HL-60/S4 treated with phorbol 12-myristate 13-acetate at 8.2 ng/mL for 4 days and 3 days (cell line): Measurements from ENCODE around the gene GANAB.
"Not testable (repeated sequence)": the region's sequence is repeated elsewhere in the genome, so short reads cannot be mapped to it uniquely, and the experiment has no call there.

ENCODE experiments used
- in situ Hi-C: fragments of 300-500 bp; cut with MboI; formaldehyde crosslinking; loops from 2 replicates; pipeline ENCODE4 v1.15.0; 2022; ENCODE audit warnings: low sequenced_read_pairs

The GANAB gene

DNA sequence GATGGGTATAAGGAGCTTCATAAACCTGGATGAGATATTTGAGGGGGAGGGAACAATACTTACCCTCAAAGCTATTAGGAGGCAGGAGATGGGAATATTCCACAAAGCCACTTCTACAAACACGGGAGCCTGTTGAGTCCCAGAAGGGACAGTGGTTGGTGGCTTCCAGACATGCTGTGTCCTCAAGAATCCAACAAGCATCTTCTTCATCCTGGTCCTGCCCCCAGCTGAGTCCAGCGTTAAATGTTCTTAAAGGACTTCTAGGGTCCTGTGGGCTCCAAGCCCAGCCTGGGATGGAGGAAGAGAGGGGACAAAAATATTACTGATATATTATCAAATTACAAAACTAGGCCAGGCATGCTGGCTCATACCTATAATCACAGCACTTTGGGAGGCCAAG is 21.0 kb upstream of the GANAB start:
- in situ Hi-C loops, result no loop called here

DNA sequence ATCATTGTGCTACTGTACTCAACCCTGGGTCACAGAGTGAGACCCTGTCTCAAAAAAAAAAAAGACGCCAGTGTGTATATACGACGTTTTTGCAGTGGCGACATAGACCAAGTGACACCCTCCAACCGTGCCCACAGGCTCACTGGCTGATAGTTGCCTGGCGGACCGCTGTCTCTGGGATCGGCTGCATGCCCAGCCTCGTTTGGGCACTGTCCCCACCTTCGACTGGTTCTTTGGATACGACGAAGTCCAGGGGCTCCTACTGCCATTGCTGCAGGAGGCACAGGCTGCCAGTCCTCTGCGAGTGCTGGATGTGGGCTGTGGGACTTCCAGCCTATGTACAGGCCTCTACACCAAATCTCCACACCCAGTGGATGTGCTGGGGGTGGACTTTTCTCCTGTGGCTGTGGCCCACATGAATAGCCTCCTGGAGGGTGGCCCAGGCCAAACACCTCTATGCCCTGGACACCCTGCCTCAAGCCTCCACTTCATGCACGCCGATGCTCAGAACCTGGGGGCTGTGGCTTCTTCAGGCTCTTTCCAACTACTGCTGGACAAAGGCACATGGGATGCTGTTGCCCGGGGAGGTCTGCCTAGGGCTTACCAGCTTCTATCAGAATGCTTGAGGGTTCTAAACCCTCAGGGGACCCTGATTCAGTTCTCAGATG is 20.0 kb upstream of the GANAB start:
- in situ Hi-C loops, result no loop called here

DNA sequence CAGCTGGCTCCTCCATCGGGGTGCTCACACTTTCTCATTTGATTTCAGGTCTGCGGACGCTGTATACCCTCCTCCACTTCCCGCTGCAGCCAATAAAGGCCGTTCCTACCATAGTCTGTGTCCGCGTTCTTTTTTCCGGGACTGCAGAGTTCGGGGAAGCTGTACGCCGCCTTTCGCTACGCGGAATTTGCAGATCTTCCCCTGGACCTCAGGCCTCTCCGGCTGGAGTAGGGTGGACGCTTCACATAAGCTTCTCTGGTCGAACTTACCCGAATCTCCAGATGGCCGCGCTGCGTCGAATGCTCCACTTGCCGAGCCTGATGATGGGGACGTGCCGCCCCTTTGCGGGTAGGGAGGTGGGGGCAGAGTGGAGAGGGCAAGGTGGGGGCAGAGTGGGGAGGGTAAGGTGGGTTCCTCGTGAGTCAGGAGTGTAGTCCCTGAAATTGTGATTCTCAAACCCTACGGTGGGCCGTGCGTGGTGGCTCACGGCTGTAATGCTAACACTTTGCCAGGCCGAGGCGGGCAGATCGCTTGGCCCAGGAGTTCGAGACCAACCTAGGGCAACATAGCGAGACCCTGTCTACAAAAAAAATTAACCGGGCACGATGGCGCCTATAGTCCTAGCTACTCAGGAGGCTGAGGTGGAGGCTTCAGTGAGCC is 19.3 kb upstream of the GANAB start:
- in situ Hi-C loops, result no loop called here

DNA sequence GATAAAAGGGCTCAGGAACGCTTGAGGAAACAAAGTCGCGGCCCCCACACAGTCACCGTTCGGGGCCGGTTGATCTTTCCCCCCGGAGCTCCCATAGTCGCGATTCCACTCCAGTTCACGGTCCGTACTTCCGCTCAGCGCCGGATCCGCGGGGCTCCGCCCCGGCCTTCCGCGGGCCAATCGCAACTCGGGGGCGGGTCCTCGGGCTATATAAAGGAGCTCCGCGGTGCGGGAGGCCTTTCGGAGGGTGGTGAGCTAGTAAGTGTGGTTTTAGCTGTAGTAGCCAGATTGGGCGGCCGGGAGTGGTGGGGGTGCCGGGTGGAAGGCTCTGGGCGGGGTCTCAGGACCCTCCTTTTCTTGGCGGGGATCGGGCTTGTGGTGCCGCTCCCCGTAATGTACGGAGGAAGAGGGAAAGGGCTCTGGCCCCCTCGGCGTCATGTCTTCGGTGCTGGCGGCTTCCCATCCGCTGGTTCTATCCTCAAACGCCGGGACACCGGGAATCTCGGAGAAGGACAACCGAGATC is 18.7 kb upstream of the GANAB start, which contains the start of the genes C11orf98 and CSKMT:
Gene C11orf98 (minus strand): TSS at position 136 of the 524 bp plus-strand sequence. CDS start 41 bp downstream, at position 95.
Gene CSKMT (plus strand): TSS at position 238 of the 524 bp plus-strand sequence. CDS start 568 bp downstream, outside the sequence.
- in situ Hi-C loops, result no loop called here

DNA sequence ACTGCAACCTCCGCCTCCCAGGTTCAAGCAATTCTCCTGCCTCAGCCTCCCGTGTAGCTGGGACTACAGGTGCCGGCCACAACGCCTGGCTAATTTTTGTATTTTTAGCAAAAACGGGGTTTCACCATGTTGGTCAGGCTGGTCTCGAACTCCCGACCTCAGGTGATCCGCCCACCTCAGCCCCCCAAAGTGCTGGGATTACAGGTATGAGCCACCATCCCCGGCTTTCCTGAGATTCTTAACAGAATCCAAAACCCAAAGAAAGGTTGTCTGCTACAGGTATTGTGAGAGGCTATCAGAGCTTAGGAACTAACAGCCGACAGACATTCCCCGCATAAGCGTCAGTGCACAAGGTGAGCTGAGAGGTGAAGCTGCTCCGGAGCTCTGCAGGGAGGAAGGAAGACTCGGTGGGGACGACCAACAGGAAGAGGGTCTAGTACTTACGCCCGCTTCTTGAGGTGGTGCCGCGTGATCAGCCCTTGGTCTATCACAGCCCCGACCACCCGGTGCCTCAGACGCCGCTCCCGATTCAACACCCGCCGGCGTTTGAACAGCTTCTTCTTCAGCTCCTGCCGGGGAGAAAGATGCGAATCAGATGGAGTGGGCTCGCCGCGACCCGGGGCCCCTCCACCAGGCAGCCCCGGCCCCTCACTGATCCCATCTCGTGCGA is 18.1 kb upstream of the GANAB start:
- in situ Hi-C loops, result no loop called here

DNA sequence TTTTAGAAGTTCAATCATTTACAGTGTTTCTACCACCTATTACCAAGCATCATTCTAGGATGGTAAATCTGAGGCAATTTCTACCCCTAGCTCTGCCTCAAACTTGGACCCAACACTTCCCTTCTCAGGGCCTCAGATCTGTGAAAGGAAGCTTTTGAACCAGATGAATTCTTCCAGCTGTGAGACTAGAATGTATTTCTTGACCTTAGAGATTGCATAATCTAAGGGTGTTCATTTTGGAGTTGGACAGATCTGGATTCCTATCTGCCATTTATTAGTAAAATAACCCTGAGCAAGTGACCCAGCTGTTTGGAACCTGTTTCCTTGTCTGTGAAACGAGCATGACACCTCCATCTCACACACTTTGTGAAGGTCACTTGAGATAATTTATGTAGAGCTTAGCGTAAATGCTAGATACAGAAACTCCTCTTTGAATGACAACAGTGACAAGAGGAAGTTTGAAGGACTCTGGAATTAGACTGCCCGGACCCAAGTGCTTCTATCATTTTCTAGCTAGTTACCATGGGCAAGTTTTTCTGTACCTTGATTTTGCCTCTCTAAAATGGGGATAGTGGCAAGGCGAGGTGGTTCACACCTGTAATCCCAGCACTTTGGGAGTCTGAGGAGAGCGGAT is 10.5 kb upstream of the GANAB start:
- in situ Hi-C loops, result no loop called here

DNA sequence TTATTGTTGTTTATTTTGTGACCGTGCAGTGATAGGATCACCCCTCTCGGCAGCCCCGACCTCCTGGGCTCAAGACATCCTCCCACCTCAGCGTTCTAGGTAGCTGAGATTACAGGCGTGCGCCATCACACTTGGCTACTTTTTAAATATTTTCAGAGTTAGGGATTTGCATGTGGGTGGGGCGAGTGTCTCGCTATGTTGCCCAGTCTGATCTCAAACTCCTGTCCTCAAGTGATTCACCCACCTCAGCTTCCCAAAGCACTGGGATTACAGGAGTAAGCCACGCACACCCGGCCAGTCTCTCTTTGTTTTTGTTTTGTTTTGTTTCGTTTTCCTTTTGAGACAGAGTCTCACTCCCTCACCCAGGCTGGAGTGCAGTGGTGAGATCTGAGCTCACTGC is 7.9 kb upstream of the GANAB start:
- in situ Hi-C loops, result no loop called here

DNA sequence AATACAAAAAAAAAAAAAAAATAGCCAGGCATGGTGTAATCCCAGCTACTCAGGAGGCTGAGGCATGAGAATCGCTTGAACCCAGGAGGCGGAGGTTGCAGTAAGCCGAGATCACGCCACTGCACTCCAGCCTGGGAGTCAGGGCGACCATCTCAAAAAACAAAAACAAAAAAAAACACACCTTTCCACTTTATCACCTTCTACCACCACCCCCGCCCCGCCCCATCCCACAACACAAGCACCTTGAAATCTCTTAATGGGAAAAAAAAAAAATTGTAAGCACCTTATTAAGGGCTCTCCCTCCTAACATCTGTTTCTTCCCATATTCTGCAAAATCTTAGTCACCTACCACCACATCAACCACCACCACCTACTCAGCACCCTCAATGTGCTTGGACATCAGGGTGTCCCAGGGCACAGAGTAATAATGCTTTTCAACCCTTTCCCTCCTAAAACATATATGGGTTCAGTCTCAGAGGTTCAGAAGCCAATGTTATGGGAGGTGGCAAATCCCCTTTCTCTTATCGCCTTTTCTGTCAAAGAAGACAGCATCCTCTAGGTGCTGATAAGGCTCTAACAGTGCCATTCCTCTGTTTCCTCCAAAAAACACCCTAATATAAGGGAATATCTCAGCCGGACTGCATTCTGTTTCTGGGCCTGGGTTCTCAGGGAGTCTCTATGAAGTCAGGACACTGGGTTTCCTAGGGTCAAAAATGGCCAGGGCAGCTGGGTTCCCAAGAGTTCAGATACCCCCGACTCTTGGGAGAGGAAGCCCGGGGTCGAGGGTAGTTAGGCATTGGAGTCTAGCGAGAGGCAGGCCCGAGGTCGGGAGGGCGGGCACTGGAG is 6.0 kb upstream of the GANAB start:
- in situ Hi-C loops, result no loop called here

DNA sequence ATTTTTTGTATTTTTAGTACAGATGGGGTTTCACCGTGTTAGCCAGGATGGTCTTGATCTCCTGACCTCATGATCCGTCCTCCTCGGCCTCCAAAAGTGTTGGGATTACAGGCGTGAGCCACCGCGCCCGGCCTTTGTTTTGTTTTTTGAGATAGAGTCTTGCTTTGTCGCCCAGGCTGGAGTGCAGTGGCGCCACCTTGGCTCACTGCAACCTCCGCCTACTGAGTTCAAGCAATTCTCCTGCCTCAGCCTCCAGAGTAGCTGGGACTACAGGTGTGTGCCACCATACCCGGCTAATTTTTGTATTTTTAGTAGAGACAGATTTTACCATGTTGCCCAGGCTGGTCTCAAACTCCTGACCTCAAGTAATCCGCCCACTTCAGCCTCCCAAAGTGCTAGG is 3.9 kb upstream of the GANAB start:
- in situ Hi-C loops, result not testable (repeated sequence)

DNA sequence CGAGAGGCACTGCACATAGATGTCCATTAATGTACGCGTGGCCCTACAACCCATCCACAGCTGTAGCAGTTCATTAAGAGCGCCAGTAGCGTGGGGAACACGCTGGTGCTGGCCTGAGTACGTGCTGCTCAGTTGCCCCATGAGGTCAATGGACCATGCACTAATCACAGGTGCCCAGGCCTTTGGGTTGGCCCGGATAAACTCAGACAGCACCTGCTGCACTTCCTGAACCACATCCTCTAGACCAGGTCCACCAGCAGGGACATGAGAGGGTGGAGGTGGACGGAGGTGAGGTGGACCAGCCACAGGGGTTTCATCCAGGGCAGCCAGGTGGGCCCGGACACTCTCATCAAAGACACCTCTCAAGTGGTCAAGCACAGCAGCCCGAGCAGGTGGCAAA is 3.1 kb upstream of the GANAB start:
- in situ Hi-C loops, result no loop called here

DNA sequence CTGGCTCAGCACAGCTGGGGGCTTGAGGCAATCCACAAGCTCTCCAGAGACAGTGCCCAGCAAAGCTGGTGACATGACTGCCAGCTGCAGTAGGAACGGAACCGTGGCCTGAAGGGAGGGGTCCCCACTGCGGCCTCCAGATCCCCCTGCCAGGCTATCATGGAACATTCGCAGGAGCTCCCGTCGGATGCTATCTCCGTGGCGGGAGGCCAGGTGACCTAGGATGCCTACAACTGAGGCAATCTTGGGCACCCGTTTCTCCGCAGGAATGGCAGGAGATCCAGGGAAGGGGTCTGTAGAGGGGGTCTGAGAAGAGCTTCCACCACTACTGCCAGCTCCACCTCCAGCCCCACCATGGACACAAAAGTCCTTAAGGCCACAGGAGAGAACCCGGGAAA is 2.6 kb upstream of the GANAB start:
- in situ Hi-C loops, result no loop called here

DNA sequence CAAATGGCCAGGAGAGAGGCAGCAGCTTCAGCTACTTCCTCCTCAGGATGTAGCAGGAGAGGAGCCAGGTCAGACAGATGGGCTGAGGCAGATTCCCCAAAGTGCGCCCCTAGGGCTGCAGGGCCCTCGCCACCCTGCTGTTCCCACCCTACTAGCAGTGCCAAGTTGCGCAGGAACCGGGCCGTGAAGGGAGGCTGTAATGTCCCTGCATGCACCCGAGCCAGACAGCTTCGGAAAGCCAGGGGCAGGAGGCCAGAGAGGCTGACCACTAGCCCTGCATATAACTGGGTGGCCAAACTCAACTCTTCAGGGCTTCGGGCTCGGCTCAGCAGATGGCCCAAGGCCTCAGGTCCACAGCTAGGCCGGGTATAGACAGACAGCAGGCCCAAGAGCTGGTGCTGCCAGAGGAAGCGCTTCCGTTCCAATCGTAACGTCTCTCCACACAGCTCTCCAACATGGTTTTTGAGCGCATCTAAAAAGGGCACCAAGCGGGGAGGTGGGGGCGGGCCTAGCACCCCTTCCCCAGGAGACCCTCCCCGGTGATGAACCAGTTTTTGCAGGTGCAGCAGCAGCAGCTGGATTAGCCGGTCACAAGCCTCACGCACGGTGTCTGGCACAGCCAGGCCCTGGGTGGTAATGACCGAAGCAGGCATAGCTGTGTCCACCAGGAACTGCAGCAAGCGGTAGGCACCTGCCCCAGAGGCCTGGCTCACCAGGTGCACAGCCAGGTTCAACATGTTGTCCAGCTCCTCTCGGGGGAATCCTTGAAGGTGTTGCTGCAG is 2.0 kb upstream of the GANAB start:
- in situ Hi-C loops, result no loop called here

DNA sequence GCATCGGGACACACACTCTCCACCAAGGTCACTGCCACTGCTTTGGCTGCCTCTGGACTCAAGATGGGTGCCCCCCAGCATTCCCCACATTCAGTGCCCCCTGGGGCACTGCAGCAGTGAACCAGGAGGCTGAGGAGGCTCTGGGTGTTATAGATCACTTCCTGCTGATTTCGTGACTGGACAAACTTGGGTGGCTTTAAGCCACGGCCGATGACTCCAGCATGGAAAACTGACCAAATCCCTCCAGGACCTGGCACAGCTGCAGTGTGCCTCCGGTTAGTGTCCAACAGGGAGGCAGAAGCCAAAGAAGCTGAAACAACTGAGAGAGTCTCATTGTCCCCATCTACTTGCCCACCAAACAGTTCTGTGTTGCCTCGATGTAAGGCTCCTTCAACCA is 1.2 kb upstream of the GANAB start:
- in situ Hi-C loops, result no loop called here

DNA sequence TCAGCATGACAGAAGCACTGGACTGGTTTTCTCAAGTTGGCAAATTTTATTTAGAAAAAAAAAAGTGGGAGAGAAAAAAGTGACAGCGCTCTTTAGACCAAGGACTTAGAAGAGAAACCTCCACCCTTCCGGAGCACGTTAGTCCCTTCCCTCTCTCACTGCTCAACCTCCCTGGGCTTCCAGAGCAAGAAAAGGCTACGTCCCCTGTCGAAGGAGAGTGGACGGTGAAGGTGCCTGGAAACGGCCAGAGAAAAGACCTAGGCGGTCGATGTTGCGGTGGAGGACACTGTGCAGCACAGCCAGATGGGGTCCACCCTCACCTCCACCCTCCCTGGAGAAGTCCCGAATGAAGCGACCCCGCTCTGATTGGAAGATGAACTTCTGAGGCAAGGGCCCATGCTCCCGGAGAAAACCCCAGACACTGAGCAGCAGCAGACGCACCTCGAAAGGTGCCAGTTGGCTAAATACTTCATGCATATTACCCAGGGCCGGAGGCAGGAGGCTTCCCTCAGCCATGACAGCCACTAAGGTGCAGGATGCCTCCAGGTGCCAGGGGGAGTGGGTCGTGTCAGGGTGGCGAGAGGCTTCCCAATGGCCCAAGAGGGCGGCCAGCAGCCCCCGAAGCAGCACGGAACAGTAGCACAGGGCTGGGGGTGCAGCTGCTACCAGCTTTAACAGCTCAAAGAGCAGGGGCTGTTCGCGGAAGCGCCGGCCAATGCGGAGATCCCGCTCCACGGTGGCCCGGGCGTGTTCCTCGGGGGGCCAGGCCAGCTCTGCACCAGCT is 604 bp upstream of the GANAB start:
- in situ Hi-C loops, result no loop called here

DNA sequence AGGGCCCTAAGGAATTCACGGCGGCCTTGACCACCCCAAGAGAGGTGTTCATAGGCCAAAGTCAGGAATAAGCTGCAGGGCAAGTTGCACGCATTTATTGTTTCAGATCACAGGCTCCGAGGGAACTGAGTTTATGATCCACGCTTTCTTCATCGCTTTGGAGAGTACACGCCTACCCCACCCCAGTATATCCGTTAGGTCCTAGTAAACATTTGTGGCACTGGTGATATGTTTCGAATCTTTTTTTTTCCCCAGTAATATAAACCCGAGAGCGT is 805 bp downstream of the GANAB start:
- in situ Hi-C loops, result no loop called here

DNA sequence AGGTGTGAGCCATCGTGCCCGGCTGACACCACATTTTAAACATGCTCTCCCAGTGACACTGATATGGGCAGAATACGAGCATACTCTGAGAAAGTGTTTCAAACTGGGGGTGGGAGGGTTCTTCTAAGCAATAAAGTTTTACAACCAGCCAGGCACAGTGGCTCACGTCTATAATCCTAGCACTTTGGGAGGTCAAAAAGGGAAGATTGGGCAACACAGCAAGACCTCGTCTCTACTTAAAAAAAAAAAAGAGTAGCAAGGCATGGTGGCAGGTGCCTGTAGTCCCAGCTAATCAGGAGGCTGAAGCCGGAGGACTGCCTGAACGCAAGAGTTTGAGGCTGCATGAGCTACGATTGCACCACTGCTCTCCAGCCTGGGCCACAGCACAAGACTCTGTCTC is 2.2 kb downstream of the GANAB start:
- in situ Hi-C loops, result no loop called here

DNA sequence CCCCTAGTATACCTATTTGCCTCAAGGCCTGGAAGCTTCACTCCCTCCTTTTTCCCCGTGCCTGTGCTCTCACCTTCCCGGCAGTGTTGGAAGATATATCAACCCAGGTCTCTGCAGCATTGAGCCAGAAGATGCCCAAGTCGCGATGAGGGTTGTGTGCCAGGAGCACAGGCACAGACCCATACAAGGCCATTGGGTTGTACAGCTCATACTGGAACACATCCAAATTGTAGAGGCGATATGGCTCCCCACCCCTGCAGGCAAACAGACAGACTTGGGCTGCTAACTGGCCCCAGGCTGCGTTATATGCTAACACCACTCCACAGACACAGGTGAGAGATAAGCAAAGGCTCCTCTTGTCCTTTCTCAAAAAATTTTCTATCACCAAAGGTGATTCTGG is 13.9 kb downstream of the GANAB start:
- in situ Hi-C loops, result no loop called here

DNA sequence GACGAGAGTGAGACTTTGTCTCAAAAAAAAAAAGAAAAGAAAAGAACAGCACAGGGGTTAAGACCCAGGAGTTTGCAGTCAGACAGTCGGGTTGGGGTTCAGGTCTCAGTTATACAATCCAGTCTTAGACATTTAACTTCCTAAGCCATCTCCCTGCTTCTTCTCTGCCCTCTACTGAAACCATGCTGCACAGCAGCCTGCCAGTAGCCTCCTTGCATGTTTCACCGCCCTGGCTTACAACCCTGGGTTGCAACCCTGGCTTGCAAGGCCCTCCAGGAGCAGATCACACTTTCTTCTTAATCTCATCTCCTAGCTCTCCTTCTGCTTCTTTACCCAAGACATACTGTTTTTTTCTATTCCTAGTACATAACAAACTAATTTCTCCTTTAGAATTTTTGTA is 18.7 kb downstream of the GANAB start:
- in situ Hi-C loops, result no loop called here

DNA sequence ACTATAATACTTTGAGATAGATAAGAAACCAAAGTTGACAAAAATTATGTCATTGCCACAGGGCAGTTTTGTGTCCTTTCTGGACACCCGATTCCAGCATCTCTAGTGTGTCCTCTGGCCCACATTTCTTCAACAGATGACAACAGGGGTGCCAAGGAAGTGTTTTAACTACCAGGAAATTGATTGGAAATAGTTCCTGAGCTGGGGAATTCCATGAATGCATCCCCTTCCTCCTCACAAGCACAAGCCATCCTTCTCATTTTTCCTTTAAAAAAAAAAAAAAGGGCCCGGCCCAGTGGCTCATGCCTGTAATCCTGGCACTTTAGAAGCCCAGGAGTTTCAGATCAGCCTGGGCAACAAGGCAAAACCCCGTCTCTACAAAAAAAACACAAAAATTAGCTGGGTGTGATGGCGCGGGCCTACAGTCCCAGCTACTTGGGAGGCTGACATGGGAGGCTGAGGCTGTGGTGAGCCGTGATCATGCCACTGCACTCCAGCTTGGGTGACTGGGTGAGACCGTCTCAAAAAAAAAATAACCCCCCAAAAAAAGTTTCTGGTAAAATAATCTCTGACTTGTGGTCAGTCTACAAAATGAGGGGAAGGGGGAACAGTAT is 23.8 kb downstream of the GANAB start:
- in situ Hi-C loops, result no loop called here
